Ishikawa (cell line): ENCODE results near the gene ST3GAL5.

Experiments used
- CREB1 ChIP-seq: IDR thresholded peaks from 2 replicates; pipeline ENCODE4 v1.6.1; 2012; ENCODE audit warnings: low read depth
- EGR1 ChIP-seq: IDR thresholded peaks from 2 replicates; pipeline ENCODE4 v1.6.1; 2012
- EP300 ChIP-seq: IDR thresholded peaks from 2 replicates; pipeline ENCODE4 v1.6.1; 2012; ENCODE audit warnings: borderline replicate concordance
- NFIC ChIP-seq: IDR thresholded peaks from 2 replicates; pipeline ENCODE4 v1.6.1; 2012
- RAD21 ChIP-seq: IDR thresholded peaks from 2 replicates; pipeline ENCODE4 v1.6.1; 2012; ENCODE audit warnings: low read depth
- TCF12 ChIP-seq: IDR thresholded peaks from 2 replicates; pipeline ENCODE4 v1.6.1; 2012; ENCODE audit warnings: low read depth
- YY1 ChIP-seq: IDR thresholded peaks from 2 replicates; pipeline ENCODE4 v1.6.1; 2012; ENCODE audit warnings: low read depth
- ZBTB7A ChIP-seq: IDR thresholded peaks from 2 replicates; pipeline ENCODE4 v1.6.1; 2012; ENCODE audit warnings: low read depth
- TF ChIP-seq, protein P1 (sequence below): IDR thresholded peaks from 2 replicates; pipeline ENCODE4 v1.6.1; 2012

ST3GAL5 gene

DNA sequence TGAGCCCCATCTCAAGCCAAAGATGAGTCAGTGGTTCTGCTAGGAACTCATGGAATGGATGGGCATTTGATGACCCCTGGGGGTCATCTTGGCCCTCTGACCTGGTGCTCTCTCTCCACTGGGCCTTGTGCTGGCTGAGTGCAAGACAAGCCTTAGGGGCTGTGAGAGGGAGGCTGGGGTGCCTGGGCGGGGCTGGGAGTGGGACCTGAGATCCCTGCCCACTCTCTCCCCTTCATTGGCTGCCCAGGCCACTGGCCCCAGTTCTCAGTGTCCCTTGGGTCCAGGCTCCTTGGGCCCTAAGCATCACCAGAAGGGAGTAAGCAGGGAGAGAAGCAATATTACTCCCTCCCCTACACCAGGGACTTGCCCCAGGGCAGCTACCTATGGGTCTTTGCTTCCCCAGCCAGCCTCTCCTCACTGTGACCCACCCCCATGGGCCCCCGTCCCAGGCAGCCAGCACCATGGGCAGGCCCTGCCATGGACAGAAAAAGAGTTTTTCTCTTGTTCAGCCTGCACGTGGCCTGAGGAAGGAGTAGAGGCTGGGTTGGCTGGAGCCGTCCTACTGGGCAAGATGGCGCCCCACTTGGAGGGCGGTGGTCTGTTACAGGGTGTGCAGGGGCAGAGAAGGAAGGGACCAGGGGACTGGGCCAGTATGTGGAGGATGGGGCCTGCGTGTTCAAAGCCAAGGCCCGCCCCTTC lies 101.4 kb downstream of the ST3GAL5 start:
- TF ChIP-seq NFIC (no peak), ZBTB7A (no peak), YY1 (no peak), EP300 (no peak), CREB1 (no peak), RAD21 (no peak), TCF12 (no peak), EGR1 (no peak)
- TF ChIP-seq, protein P1, sequence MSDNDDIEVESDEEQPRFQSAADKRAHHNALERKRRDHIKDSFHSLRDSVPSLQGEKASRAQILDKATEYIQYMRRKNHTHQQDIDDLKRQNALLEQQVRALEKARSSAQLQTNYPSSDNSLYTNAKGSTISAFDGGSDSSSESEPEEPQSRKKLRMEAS, result no peak
